Measurements from ENCODE around the gene XPO5. TPM values are rescaled to one million over a fixed set of nuclear protein-coding genes. Genes with fewer than 3 reads are reported as not detected.
"Not testable (repeated sequence)": the region's sequence is repeated elsewhere in the genome, so short reads cannot be mapped to it uniquely, and the experiment has no call there.

Gene XPO5
- total and polyA plus RNA-seq, 12 donors, result 10.9 to 70.6 (median 21.9) TPM

DNA sequence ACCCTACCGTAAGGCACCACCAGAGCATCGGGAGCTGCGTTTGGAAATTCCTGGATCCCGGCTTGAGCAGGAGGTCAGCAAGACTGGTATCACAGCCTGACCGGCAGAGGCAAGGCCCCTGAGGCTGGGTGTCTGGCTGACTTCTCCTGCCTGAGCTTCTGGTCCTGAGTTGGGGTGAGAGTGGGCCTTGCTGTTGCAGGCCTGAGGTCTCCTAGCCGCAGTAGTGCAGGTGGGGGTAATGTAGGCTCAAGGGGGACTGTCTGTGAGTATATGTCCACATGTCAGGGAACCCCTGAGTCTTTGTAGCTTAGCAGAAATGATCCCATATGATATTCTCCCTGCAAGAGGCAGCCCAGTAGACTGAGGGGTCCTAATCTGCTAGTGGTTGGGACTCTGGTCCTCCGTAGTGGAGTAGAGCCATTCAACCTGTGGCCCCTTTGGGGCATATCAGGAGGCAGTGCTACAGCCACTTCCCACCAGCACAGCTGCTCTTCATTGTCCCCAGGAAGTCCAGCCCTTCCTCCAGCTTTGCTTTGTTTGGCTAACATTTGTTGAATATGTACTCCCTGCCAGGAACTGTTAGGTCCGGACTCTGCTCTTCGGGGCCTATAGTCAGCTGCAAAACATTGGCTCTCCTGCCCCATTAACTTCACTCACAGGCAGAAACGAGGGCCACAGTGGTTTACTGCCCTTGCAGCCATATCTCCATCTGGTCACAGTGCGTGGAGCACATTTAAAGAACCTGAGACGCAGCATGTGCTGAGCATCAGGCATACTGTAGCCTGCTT lies 76.6 kb downstream of the XPO5 start:
- TF ChIP-seq, protein P1, sequence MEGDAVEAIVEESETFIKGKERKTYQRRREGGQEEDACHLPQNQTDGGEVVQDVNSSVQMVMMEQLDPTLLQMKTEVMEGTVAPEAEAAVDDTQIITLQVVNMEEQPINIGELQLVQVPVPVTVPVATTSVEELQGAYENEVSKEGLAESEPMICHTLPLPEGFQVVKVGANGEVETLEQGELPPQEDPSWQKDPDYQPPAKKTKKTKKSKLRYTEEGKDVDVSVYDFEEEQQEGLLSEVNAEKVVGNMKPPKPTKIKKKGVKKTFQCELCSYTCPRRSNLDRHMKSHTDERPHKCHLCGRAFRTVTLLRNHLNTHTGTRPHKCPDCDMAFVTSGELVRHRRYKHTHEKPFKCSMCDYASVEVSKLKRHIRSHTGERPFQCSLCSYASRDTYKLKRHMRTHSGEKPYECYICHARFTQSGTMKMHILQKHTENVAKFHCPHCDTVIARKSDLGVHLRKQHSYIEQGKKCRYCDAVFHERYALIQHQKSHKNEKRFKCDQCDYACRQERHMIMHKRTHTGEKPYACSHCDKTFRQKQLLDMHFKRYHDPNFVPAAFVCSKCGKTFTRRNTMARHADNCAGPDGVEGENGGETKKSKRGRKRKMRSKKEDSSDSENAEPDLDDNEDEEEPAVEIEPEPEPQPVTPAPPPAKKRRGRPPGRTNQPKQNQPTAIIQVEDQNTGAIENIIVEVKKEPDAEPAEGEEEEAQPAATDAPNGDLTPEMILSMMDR (IDR thresholded peaks at IDR 0.05), result no peak
- TF ChIP-seq POLR2A (IDR thresholded peaks at IDR 0.05), result no peak
- DNase-seq, result no peak
- H3K27me3 ChIP-seq, result no peaks in the 10 kb centered on the region
- intact Hi-C loops (cut with DNase I), result loop anchor here (5.0 kb wide), 2 partner anchors 47 to 117 kb away; no protein-coding TSS in a partner anchor
- 75 to 79% (median 78%) methylated on average over 10 to 12 of the region's 12 CpGs for WGBS, 4 donors
- H3K36me3 ChIP-seq (replicated peaks in 1 of 2), result peaks cover 0 to 59% of the 10 kb centered on the region in 2 donors
- H3K4me3 ChIP-seq, result no peak overlapping the region
- H3K27ac ChIP-seq, result peak overlapping the region in 1 of 5 donors; percentile 8
- peaks cover 11 to 23% of the 10 kb centered on the region in 2 donors for H3K4me1 ChIP-seq (replicated peaks in 1 of 2)
- no peaks in the 10 kb centered on the region for H3K9me3 ChIP-seq (replicated peaks in 1 of 3)

DNA sequence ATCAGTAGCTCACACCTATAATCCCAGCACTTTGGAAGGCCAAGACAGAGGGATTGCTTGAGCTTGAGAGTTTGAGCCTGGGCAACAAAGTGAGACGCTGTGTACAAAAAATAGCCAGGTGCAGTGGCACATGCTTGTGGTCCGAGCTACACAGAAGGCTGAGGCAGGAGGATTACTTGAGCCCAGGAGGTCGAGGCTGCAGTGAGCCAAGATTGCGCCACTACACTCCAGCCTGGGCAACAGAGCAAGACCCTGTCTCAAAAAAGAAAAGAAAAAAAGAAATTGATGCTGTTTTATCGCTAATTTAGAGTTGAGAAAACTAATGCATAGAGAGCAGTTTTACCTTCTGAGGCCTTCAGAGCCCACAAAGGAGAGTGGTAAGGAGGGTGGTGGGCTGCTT lies 77.5 kb downstream of the XPO5 start:
- H3K4me3 ChIP-seq; H3K27me3 ChIP-seq; DNase-seq; H3K9me3 ChIP-seq (replicated peaks in 1 of 3); H3K27ac ChIP-seq: not testable (repeated sequence)
- 80 to 93% (median 90%) methylated on average over 5 of the region's 5 CpGs for WGBS, 4 donors
- Histone ChIP-seq H3K36me3 (replicated peaks in 1 of 2) (peaks cover 0 to 49% of the 10 kb centered on the region in 2 donors), H3K4me1 (replicated peaks in 1 of 2) (peaks cover 11 to 29% of the 10 kb centered on the region in 2 donors)
- intact Hi-C loops (cut with DNase I), result loop anchor here (5.0 kb wide), 2 partner anchors 46 to 116 kb away; no protein-coding TSS in a partner anchor

DNA sequence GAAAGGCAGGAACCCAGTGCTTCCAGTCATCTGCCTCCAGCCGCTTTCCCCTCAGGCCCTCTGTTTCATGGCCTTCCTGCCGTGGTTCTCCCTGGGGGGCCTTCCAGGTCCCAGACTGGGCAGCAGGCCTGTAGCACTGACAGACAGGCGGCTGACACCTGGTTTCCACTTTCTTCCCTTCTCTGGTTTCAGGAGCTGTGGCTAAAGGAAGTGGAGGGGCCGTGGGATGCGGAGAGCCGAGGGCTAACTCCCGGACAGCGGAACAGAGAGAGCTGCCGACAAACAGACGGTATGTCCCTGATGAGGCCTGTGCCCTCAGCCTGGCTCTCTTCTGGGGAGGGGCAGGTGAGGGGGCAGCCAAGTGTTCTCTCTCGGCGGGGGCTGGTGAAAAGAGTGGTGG lies 78.1 kb downstream of the XPO5 start:
- no peak for DNase-seq
- 89 to 96% (median 92%) methylated on average over 8 to 12 of the region's 12 CpGs for WGBS, 4 donors
- Histone ChIP-seq H3K4me1 (replicated peaks in 1 of 2) (peaks cover 12 to 29% of the 10 kb centered on the region in 2 donors), H3K9me3 (replicated peaks in 1 of 3) (no peaks in the 10 kb centered on the region), H3K27ac (no peak overlapping the region), H3K4me3 (no peak overlapping the region), H3K27me3 (no peaks in the 10 kb centered on the region), H3K36me3 (replicated peaks in 1 of 2) (peaks cover 0 to 43% of the 10 kb centered on the region in 2 donors)
- intact Hi-C loops (cut with DNase I), result loop anchor here (5.0 kb wide), 2 partner anchors 45 to 115 kb away; no protein-coding TSS in a partner anchor
- TF ChIP-seq, protein P1 (IDR thresholded peaks at IDR 0.05), result no peak

- WGBS, 4 donors, result 79 to 87% (median 80%) methylated on average over 4 to 6 of the region's 6 CpGs
- peaks cover 19 to 29% of the 10 kb centered on the region in 2 donors for H3K4me1 ChIP-seq (replicated peaks in 1 of 2)
- intact Hi-C loops (cut with DNase I), result loop anchor here (5.0 kb wide), 2 partner anchors 45 to 115 kb away; no protein-coding TSS in a partner anchor
Observed at GRCh38 chr6:43497129-43497396, 78.8 kb downstream of the XPO5 start.

More at GRCh38 chr6:43497129-43497396, 78.8 kb downstream of the XPO5 start:
- no peaks in the 10 kb centered on the region for H3K9me3 ChIP-seq (replicated peaks in 1 of 3)
- no peak for DNase-seq
- H3K4me3 ChIP-seq, result no peak overlapping the region
- H3K27ac ChIP-seq, result no peak overlapping the region
- no peak for TF ChIP-seq POLR2A (IDR thresholded peaks at IDR 0.05)
- TF ChIP-seq, protein P1 (IDR thresholded peaks at IDR 0.05), result no peak
- H3K36me3 ChIP-seq (replicated peaks in 1 of 2), result peaks cover 0 to 37% of the 10 kb centered on the region in 2 donors
- no peaks in the 10 kb centered on the region for H3K27me3 ChIP-seq

All from adrenal gland (tissue), 12 donors.